IMR-90 (cell line): Measurements from ENCODE around the gene TSGA10IP.

Experiments
- BHLHE40 ChIP-seq: fragments of 150-350 bp; IDR thresholded peaks from 2 replicates; pipeline ENCODE4 v1.6.1; 2016; ENCODE audit warnings: mild to moderate bottlenecking, low read depth, low read length
- CEBPB ChIP-seq: IDR thresholded peaks from 2 replicates; pipeline ENCODE4 v1.6.1; 2012; ENCODE audit warnings: low read depth, low read length, improper control_type of control experiment
- MXI1 ChIP-seq: IDR thresholded peaks from 2 replicates; pipeline ENCODE4 v1.6.1; 2012; ENCODE audit warnings: low read depth, mild to moderate bottlenecking, low read length, moderate library complexity, borderline replicate concordance
- POLR2A ChIP-seq: IDR thresholded peaks from 2 replicates; pipeline ENCODE4 v1.6.1; 2012; ENCODE audit warnings: mild to moderate bottlenecking, low read depth, low read length
- RAD21 ChIP-seq: IDR thresholded peaks from 2 replicates; pipeline ENCODE4 v1.6.1; 2012; ENCODE audit warnings: low read length, improper control_type of control experiment
- SMC3 ChIP-seq: fragments of 150-350 bp; IDR thresholded peaks from 2 replicates; pipeline ENCODE4 v1.6.1; 2016; ENCODE audit warnings: low read depth, mild to moderate bottlenecking, antibody characterized with exemption, low read length, moderate library complexity
- TF ChIP-seq, protein P1 (sequence below): conservative IDR thresholded peaks from 2 replicates; pipeline ENCODE4 v1.5.1; 2012; ENCODE audit warnings: mild to moderate bottlenecking, low read depth, low read length, improper control_type of control experiment
- TF ChIP-seq, protein P2 (sequence below): fragments of 150-350 bp; IDR thresholded peaks from 2 replicates; pipeline ENCODE4 v1.6.1; 2016; ENCODE audit warnings: low read depth, mild to moderate bottlenecking, low read length, moderate library complexity, borderline replicate concordance
- TF ChIP-seq, protein P3 (sequence below): fragments of 150-350 bp; IDR thresholded peaks from 2 replicates; pipeline ENCODE4 v1.6.1; 2017; ENCODE audit warnings: mild to moderate bottlenecking, antibody characterized with exemption, low read length, low read depth

DNA sequence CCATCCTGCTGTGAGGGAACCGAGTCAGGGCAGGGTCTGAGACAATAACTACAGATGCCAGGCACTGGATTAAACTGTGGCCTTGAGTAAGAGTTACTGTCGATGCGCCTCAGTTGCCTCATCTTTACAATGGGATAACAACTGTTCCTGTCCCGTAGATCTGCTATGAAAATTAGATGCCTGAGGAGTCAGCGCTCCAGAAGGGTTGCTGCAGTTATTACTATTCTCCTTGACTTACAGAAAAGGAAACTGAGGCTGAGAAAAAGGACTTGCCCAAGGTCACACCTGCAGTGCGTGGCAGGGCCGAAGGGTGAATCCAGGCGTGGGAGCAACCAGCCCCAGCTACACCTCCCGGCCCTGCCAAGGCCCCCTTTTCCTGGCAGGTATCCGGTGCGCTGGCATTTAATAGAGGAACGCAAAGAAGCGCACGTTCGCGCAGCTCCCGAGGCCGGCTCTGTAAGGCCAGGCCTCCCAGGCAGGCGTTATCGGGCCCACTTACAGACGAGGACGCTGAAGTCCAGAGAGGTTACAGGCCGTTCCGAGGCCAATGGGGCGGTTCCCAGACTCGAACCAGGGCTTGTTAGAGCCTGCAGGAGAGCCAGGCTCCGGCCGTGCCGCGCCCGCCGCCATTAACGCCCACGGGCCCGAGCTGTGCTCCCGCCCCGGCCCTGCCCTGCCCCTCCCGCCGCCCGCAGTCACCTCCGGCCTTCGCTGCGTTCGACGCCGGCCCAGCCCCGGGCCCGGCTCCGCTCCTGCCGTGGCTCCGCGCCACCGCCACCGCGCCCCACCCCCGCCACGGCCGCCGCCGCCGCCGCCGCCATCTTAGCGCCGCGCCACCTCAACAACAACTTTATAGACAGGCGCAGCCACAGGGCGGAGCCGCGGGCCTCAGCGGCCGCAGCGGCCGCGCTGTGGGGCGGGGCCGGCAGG lies 26.8 kb upstream of the TSGA10IP start, which contains the start of gene C11orf68:
- TF ChIP-seq, protein P1, sequence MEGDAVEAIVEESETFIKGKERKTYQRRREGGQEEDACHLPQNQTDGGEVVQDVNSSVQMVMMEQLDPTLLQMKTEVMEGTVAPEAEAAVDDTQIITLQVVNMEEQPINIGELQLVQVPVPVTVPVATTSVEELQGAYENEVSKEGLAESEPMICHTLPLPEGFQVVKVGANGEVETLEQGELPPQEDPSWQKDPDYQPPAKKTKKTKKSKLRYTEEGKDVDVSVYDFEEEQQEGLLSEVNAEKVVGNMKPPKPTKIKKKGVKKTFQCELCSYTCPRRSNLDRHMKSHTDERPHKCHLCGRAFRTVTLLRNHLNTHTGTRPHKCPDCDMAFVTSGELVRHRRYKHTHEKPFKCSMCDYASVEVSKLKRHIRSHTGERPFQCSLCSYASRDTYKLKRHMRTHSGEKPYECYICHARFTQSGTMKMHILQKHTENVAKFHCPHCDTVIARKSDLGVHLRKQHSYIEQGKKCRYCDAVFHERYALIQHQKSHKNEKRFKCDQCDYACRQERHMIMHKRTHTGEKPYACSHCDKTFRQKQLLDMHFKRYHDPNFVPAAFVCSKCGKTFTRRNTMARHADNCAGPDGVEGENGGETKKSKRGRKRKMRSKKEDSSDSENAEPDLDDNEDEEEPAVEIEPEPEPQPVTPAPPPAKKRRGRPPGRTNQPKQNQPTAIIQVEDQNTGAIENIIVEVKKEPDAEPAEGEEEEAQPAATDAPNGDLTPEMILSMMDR: no peak
- TF ChIP-seq CEBPB (no peak), RAD21 (no peak), MXI1 (no peak), POLR2A (peak; percentile 68), SMC3 (no peak), BHLHE40 (no peak)
- TF ChIP-seq, protein P2, sequence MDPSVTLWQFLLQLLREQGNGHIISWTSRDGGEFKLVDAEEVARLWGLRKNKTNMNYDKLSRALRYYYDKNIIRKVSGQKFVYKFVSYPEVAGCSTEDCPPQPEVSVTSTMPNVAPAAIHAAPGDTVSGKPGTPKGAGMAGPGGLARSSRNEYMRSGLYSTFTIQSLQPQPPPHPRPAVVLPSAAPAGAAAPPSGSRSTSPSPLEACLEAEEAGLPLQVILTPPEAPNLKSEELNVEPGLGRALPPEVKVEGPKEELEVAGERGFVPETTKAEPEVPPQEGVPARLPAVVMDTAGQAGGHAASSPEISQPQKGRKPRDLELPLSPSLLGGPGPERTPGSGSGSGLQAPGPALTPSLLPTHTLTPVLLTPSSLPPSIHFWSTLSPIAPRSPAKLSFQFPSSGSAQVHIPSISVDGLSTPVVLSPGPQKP: no peak
- TF ChIP-seq, protein P3, sequence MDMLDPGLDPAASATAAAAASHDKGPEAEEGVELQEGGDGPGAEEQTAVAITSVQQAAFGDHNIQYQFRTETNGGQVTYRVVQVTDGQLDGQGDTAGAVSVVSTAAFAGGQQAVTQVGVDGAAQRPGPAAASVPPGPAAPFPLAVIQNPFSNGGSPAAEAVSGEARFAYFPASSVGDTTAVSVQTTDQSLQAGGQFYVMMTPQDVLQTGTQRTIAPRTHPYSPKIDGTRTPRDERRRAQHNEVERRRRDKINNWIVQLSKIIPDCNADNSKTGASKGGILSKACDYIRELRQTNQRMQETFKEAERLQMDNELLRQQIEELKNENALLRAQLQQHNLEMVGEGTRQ: no peak
